Endothelial cell of umbilical vein (primary cell): Measurements from ENCODE around the gene P3H2. TPM values are rescaled to one million over a fixed set of nuclear protein-coding genes. Genes with fewer than 3 reads are reported as not detected.
"Not testable (repeated sequence)": the region's sequence is repeated elsewhere in the genome, so short reads cannot be mapped to it uniquely, and the experiment has no call there.

ENCODE experiments used
- BruUV-seq: library from RNA; stranded (reverse); fragments of 400-500 nt; replicated peaks from 2 replicates; lab custom pipeline; 2021; lab: Mats Ljungman, UMichigan
- CTCF ChIA-PET: fragments of 300-600, 350-600 bp; sonication (Branson Sonifier 250); formaldehyde crosslinking; loops from one replicate; lab custom pipeline; 2021; ENCODE audit warnings: antibody characterized with exemption, inconsistent platforms; lab: Charles Lee
- POLR2A ChIA-PET: fragments of 300-600, 350-600 bp; sonication (Branson Sonifier 250); formaldehyde crosslinking; loops from one replicate; lab custom pipeline; 2021; ENCODE audit warnings: antibody characterized with exemption, inconsistent platforms; lab: Charles Lee
- DNase-seq: peaks from one replicate; pipeline ENCODE4 v3.0.0-alpha.2; 2011; ENCODE audit warnings: low read depth, low spot score
- FAIRE-seq: peaks from 2 replicates; lab custom pipeline; 2011; peaks lifted over from hg19 to GRCh38; lab: Jason Lieb, UNC
- H2AFZ ChIP-seq: 2 replicates; pipeline ENCODE4 v1.6.0; 2012; ENCODE audit warnings: low read depth, low read length, control low read depth, inconsistent platforms
- H3K27ac ChIP-seq: 2 replicates; pipeline ENCODE4 v1.5.1; 2011; ENCODE audit warnings: low read depth, mild to moderate bottlenecking, control low read depth, low read length, moderate library complexity; ENCODE audit not compliant: insufficient read depth
- H3K27me3 ChIP-seq, 2 experiments: 2 replicates each; pipeline versions ENCODE4 v1.6.0 to v1.6.1; 2011; ENCODE audit warnings: low read length in 2 of 2, mixed read lengths in 1 of 2; ENCODE audit not compliant: control insufficient read depth in 2 of 2, insufficient read depth in 2 of 2
- H3K36me3 ChIP-seq, 2 experiments: 2 replicates in 1 of 2; 3 replicates in 1 of 2; pipeline ENCODE4 v1.5.1; 2011; ENCODE audit warnings: low read length in 2 of 2, mild to moderate bottlenecking in 1 of 2, moderate library complexity in 1 of 2; ENCODE audit not compliant: control insufficient read depth in 2 of 2, insufficient read depth in 2 of 2; ENCODE audit errors: extremely low read depth in 1 of 2
- H3K4me1 ChIP-seq: 3 replicates; pipeline ENCODE4 v1.5.1; 2011; ENCODE audit warnings: mild to moderate bottlenecking, low read length; ENCODE audit not compliant: control insufficient read depth, insufficient read depth; ENCODE audit errors: extremely low read depth
- H3K4me2 ChIP-seq: 2 replicates; pipeline ENCODE4 v1.6.1; 2011; ENCODE audit warnings: low read length, control low read depth, mixed read lengths; ENCODE audit not compliant: insufficient read depth
- H3K4me3 ChIP-seq, 3 experiments: fragments of 200-600 bp in 1 of 3; sonication (generic), shearing (Covaris generic) in 1 of 3; replicated peaks in 1 of 3; 2 replicates each; pipeline ENCODE4 v1.5.1; 2011 to 2016; ENCODE audit warnings: control low read depth in 3 of 3, low read length in 3 of 3, mild to moderate bottlenecking in 2 of 3, inconsistent platforms in 1 of 3, low read depth in 1 of 3, moderate library complexity in 1 of 3; ENCODE audit not compliant: insufficient read depth in 1 of 3
- H3K79me2 ChIP-seq: 2 replicates; pipeline ENCODE4 v1.6.0; 2012; ENCODE audit warnings: low read length, inconsistent platforms; ENCODE audit not compliant: control insufficient read depth, insufficient read depth
- H3K9ac ChIP-seq: replicated peaks from 2 replicates; pipeline ENCODE3; 2011; ENCODE audit warnings: low read length, control low read depth; ENCODE audit not compliant: insufficient read depth; ENCODE audit errors: extremely low read depth
- H3K9me1 ChIP-seq: replicated peaks from 3 replicates; pipeline ENCODE4 v1.6.0; 2011; ENCODE audit warnings: mild to moderate bottlenecking, low read length; ENCODE audit not compliant: control insufficient read depth, insufficient read depth; ENCODE audit errors: extremely low read depth
- H3K9me3 ChIP-seq: replicated peaks from 2 replicates; pipeline ENCODE4 v1.5.1; 2012; ENCODE audit warnings: low read length, inconsistent platforms; ENCODE audit not compliant: control insufficient read depth, insufficient read depth
- H4K20me1 ChIP-seq: replicated peaks from 2 replicates; pipeline ENCODE3; 2011; ENCODE audit warnings: mild to moderate bottlenecking, low read length; ENCODE audit not compliant: control insufficient read depth, insufficient read depth; ENCODE audit errors: extremely low read depth
- MAX ChIP-seq: IDR thresholded peaks from 2 replicates; pipeline ENCODE4 v1.6.1; 2011; ENCODE audit not compliant: insufficient read depth, insufficient read length
- dilution Hi-C: fragments of 300-500 bp; cut with MboI; formaldehyde crosslinking; loops from one replicate; pipeline ENCODE4 v1.15.0; 2019; ENCODE audit warnings: low sequenced_read_pairs; ENCODE audit not compliant: extremely low pct_ligation_motif_present
- intact Hi-C: fragments of 100-400 bp; cut with micrococcal nuclease; formaldehyde crosslinking; loops from one replicate; pipeline ENCODE4 v1.10.0; 2022
- polyA plus RNA-seq, 4 experiments: library from polyadenylated mRNA; depleted of rRNA in 3 of 4; stranded (reverse) in 3 of 4; unstranded in 1 of 4; fragments of >200 nt; gene quantifications; 2 replicates each; pipeline versions ENCODE4 v1.2.1 to v1.2.3, GENCODE V29; 2011 to 2012; ENCODE audit warnings: missing spikeins in 1 of 4
- total RNA-seq: library from RNA; stranded (reverse); gene quantifications from 2 replicates; pipeline ENCODE4 v1.2.3, GENCODE V29; 2021

Gene P3H2
- total and polyA plus RNA-seq, 2 donors (not counting 3 experiments of a cell fraction or from before 2014, with no cell fraction given) = 6.6 to 6.8 TPM

GRCh38 chr3:189961086-189961485 lies 159.6 kb downstream of the P3H2 start:
- not testable (repeated sequence) for H3K9me1 ChIP-seq, H3K27ac ChIP-seq, H3K36me3 ChIP-seq, H4K20me1 ChIP-seq, DNase-seq, H3K4me1 ChIP-seq, FAIRE-seq, BruUV-seq, H3K27me3 ChIP-seq, H3K9ac ChIP-seq, H3K79me2 ChIP-seq, H3K9me3 ChIP-seq, H3K4me3 ChIP-seq, H3K4me2 ChIP-seq, H2AFZ ChIP-seq
- dilution Hi-C loops = loop anchor here (25.0 kb wide), 2 partner anchors 251 to 351 kb away; partner anchors contain the start of gene CLDN1
- ChIA-PET CTCF (interaction anchor here (0.6 to 4.9 kb wide), 66 partner anchors 10 to 1089 kb away, joined by 3 to 90 read pairs (median 4); partner anchors contain the start of genes CLDN1, IL1RAP and P3H2), POLR2A (interaction anchor here (0.5 to 0.6 kb wide), 2 partner anchors 103 to 553 kb away, joined by 3 to 4 read pairs; no protein-coding TSS in a partner anchor)
- intact Hi-C loops = loop anchor here (1.0 to 10.0 kb wide), 8 partner anchors 241 to 1091 kb away; partner anchors contain the start of genes CLDN1 and IL1RAP

GRCh38 chr3:189954733-189955665 lies 165.7 kb downstream of the P3H2 start:
- Histone ChIP-seq H3K4me2 (no peak overlapping the region), H4K20me1 (no peaks in the 10 kb centered on the region), H3K9ac (no peak overlapping the region), H3K4me3 (no peak overlapping the region), H3K36me3 (no peaks in the 10 kb centered on the region), H2AFZ (no peak overlapping the region), H3K79me2 (no peaks in the 10 kb centered on the region), H3K27me3 (peaks cover 9% of the 10 kb centered on the region in 2 experiments), H3K9me1 (no peaks in the 10 kb centered on the region), H3K27ac (no peak overlapping the region), H3K9me3 (no peaks in the 10 kb centered on the region), H3K4me1 (no peaks in the 10 kb centered on the region)
- no peak for TF ChIP-seq MAX
- ChIA-PET CTCF (no interaction called here), POLR2A (no interaction called here)
- no peak for FAIRE-seq
- BruUV-seq = no TSS peak
- intact Hi-C loops (no loop called here), dilution Hi-C loops (loop anchor here (25.0 kb wide), 2 partner anchors 257 to 357 kb away; partner anchors contain the start of gene CLDN1)
- DNase-seq = no peak
